CD4-positive, alpha-beta memory T cell (primary cell): ENCODE data around the gene CDH15. TPM values are rescaled to one million over a fixed set of nuclear protein-coding genes. Genes with fewer than 3 reads are reported as not detected.

Source experiments
- CTCF ChIA-PET: fragments of 350-600 bp; sonication (Branson Sonifier 250); formaldehyde crosslinking; loops from one replicate; lab custom pipeline; 2021; ENCODE audit warnings: inconsistent platforms; ENCODE audit not compliant: partially characterized antibody; lab: Charles Lee
- POLR2A ChIA-PET: fragments of 350-600 bp; sonication (Branson Sonifier 250); formaldehyde crosslinking; loops from one replicate; lab custom pipeline; 2021; ENCODE audit not compliant: partially characterized antibody; lab: Charles Lee
- DNase-seq, 5 donors: peaks; one replicate each; pipeline versions ENCODE4 v3.0.0 to v3.0.0-alpha.2; 2020 to 2022; ENCODE audit warnings: mixed read lengths in 1 of 5
- H3K27ac ChIP-seq: one replicate; pipeline ENCODE4 v1.7.0; 2013; ENCODE audit warnings: low read depth, low read length
- H3K27me3 ChIP-seq: 2 replicates; pipeline ENCODE4 v1.7.0; 2013; ENCODE audit warnings: mild to moderate bottlenecking, low read length, moderate library complexity; ENCODE audit not compliant: insufficient read depth
- H3K36me3 ChIP-seq: 2 replicates; pipeline ENCODE4 v1.7.0; 2013; ENCODE audit warnings: mild to moderate bottlenecking, low read length, moderate library complexity; ENCODE audit not compliant: insufficient read depth
- H3K4me1 ChIP-seq: 2 replicates; pipeline ENCODE4 v1.7.0; 2013; ENCODE audit warnings: mild to moderate bottlenecking, low read length, moderate library complexity; ENCODE audit not compliant: insufficient read depth
- H3K4me3 ChIP-seq, 2 donors: one replicate each; pipeline ENCODE4 v1.7.0; 2013; ENCODE audit warnings: low read length in 2 of 2, mild to moderate bottlenecking in 1 of 2
- H3K9me3 ChIP-seq, 2 donors: one replicate each; pipeline ENCODE4 v1.7.0; 2013; ENCODE audit warnings: low read length in 2 of 2, control low read depth in 1 of 2; ENCODE audit not compliant: control insufficient read depth in 1 of 2
- H3K27ac Mint-ChIP-seq, 7 donors: one replicate each; pipeline ENCODE4 v1.8.0; 2020 to 2021; ENCODE audit warnings: mixed read lengths in 7 of 7, mild to moderate bottlenecking in 6 of 7, inconsistent platforms in 3 of 7, moderate library complexity in 3 of 7
- H3K27me3 Mint-ChIP-seq, 2 donors: one replicate each; pipeline ENCODE4 v1.8.0; 2020 to 2021; ENCODE audit warnings: mixed read lengths in 2 of 2
- H3K36me3 Mint-ChIP-seq, 2 donors: one replicate each; pipeline ENCODE4 v1.8.0; 2020 to 2021; ENCODE audit warnings: mixed read lengths in 2 of 2, inconsistent platforms in 1 of 2, mild to moderate bottlenecking in 1 of 2
- H3K4me1 Mint-ChIP-seq, 4 donors: one replicate each; pipeline ENCODE4 v1.8.0; 2020 to 2021; ENCODE audit warnings: mixed read lengths in 4 of 4, mild to moderate bottlenecking in 1 of 4
- H3K4me3 Mint-ChIP-seq, 8 donors: one replicate each; pipeline ENCODE4 v1.8.0; 2020 to 2021; ENCODE audit warnings: mixed read lengths in 8 of 8, mild to moderate bottlenecking in 7 of 8, moderate library complexity in 6 of 8, inconsistent platforms in 3 of 8
- H3K9me3 Mint-ChIP-seq, 8 donors: one replicate each; pipeline ENCODE4 v1.8.0; 2020 to 2021; ENCODE audit warnings: mixed read lengths in 8 of 8, mild to moderate bottlenecking in 5 of 8, inconsistent platforms in 3 of 8, moderate library complexity in 1 of 8
- intact Hi-C: fragments of 100-400 bp; cut with micrococcal nuclease; formaldehyde crosslinking; loops from one replicate; pipeline ENCODE4 v1.15.1; 2023
- polyA plus RNA-seq, 2 donors: library from polyadenylated mRNA; unstranded; fragments of 300-500 nt; fragmentation: Illumina TruSeq; gene quantifications; one replicate each; pipeline ENCODE4 v1.2.3, GENCODE V29; 2021
- total RNA-seq, 2 experiments: library from RNA; stranded (reverse); gene quantifications; one replicate each; pipeline ENCODE4 v1.2.3, GENCODE V29; 2021

The CDH15 gene
- total and polyA plus RNA-seq, 4 experiments from 2014 or later = not detected

GRCh38 chr16:89130448-89130847 is 41.1 kb upstream of the CDH15 start:
- Histone ChIP-seq H3K4me3 (no peak overlapping the region), H3K27me3 (no peaks in the 10 kb centered on the region), H3K36me3 (peaks cover 25% of the 10 kb centered on the region), H3K9me3 (no peaks in the 10 kb centered on the region), H3K4me1 (no peaks in the 10 kb centered on the region), H3K27ac (no peak overlapping the region)
- ChIA-PET POLR2A (no interaction called here), CTCF (no interaction called here)
- DNase-seq = no peak
- Mint-ChIP-seq H3K4me3 (no peak overlapping the region), H3K4me1 (peaks cover 10 to 31% (median 20%) of the 10 kb centered on the region in 4 donors), H3K27ac (peak overlapping the region in 1 of 7 donors; percentile 68), H3K9me3 (no peaks in the 10 kb centered on the region), H3K27me3 (no peaks in the 10 kb centered on the region), H3K36me3 (peaks cover 37 to 45% of the 10 kb centered on the region in 2 donors)
- intact Hi-C loops = no loop called here

DNA sequence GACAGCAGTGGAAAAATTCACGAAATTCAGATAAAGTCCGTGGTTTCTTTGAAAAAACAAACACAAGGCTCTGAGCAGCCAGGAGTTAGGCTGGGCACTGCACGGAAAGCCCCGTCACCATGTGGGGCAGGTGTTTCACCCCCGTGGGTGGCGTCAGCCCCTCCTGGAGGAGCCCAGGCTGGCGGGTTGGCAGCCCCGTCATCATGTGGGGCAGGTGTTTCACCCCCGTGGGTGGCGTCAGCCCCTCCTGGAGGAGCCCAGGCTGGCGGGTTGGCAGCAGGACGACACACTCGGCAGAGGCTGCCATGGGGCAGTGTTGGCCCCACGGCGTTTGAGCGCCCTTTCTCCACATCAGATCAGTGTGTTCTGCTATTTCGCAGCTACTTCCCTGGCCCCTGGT is 39.8 kb upstream of the CDH15 start:
- no peak for DNase-seq
- intact Hi-C loops = no loop called here
- peaks cover 32 to 47% of the 10 kb centered on the region in 2 donors for H3K36me3 Mint-ChIP-seq

DNA sequence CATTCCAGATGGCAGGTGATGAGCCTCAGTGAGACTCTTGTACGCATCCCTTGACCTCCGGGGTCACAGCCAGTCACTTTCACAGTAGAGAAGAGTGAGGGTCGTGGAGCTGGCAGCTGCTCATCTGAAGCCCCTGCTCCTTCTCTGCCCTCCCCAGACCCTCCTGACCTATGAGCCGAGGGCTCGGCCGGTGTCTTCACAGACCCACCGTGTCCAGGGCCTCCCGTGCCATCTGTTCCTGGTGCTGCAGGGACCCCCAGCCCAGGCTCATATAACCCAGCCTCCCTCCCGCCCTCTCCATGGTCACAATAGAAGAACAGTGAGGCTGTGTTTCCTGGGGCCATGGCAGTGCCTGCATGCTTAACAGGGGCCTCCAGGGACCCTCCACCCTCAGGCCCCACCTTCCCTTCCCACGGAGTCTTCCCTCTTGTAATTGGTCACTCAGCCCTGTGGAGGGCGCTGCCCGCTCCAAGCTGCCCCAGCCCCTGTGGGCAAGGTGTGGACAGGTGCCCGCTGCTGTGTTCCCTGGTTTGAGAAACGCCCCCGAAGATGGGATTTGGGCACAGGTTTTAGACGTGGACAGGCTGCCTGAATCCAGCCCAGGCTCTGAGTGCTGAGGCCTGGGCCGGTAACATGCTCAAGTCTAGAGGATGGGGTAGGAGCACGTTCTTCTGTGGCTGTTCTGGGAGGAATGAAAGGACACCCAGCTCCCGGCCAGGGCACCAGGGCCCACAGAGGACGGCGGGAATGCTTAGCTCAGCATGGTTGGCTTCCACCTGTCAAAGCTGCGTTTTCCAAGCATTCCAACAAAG is 39.1 kb upstream of the CDH15 start:
- Histone ChIP-seq H3K27ac (no peak overlapping the region), H3K4me3 (no peak overlapping the region), H3K27me3 (no peaks in the 10 kb centered on the region), H3K4me1 (no peaks in the 10 kb centered on the region), H3K9me3 (no peaks in the 10 kb centered on the region), H3K36me3 (peaks cover 27% of the 10 kb centered on the region)
- H3K27me3 Mint-ChIP-seq = no peaks in the 10 kb centered on the region
- no peak overlapping the region for H3K4me3 Mint-ChIP-seq
- peaks cover 32 to 46% of the 10 kb centered on the region in 2 donors for H3K36me3 Mint-ChIP-seq
- H3K4me1 Mint-ChIP-seq = peaks cover 10 to 26% (median 15%) of the 10 kb centered on the region in 4 donors
- intact Hi-C loops = no loop called here
- H3K9me3 Mint-ChIP-seq = no peaks in the 10 kb centered on the region
- H3K27ac Mint-ChIP-seq = no peak overlapping the region
- no peak for DNase-seq
- ChIA-PET POLR2A (interaction anchor here (1.0 kb wide), 1 partner anchor 17 kb away, joined by 3 read pairs; no protein-coding TSS in a partner anchor), CTCF (no interaction called here)

More for the DNA sequence above, 39.8 kb upstream of the CDH15 start:
- H3K9me3 Mint-ChIP-seq = no peaks in the 10 kb centered on the region
- no peak overlapping the region for H3K4me3 Mint-ChIP-seq
- POLR2A ChIA-PET = interaction anchor here (1.0 kb wide), 1 partner anchor 16 kb away, joined by 3 read pairs; no protein-coding TSS in a partner anchor
- H3K4me1 Mint-ChIP-seq = peaks cover 10 to 26% (median 16%) of the 10 kb centered on the region in 4 donors
- H3K27me3 Mint-ChIP-seq = no peaks in the 10 kb centered on the region
- no peak overlapping the region for H3K4me3 ChIP-seq
- CTCF ChIA-PET = no interaction called here
- H3K4me1 ChIP-seq = no peaks in the 10 kb centered on the region
- peaks cover 27% of the 10 kb centered on the region for H3K36me3 ChIP-seq
- no peak overlapping the region for H3K27ac Mint-ChIP-seq
- no peak overlapping the region for H3K27ac ChIP-seq
- no peaks in the 10 kb centered on the region for H3K9me3 ChIP-seq
- H3K27me3 ChIP-seq = no peaks in the 10 kb centered on the region

GRCh38 chr16:89133457-89134127 is 38.0 kb upstream of the CDH15 start:
- no peaks in the 10 kb centered on the region for H3K9me3 ChIP-seq
- intact Hi-C loops = no loop called here
- H3K4me1 ChIP-seq = no peaks in the 10 kb centered on the region
- no peak for DNase-seq
- H3K4me1 Mint-ChIP-seq = peaks cover 7 to 21% (median 14%) of the 10 kb centered on the region in 4 donors
- no peaks in the 10 kb centered on the region for H3K27me3 Mint-ChIP-seq
- ChIA-PET CTCF (no interaction called here), POLR2A (no interaction called here)
- H3K27me3 ChIP-seq = no peaks in the 10 kb centered on the region
- no peaks in the 10 kb centered on the region for H3K9me3 Mint-ChIP-seq
- H3K27ac Mint-ChIP-seq = no peak overlapping the region
- no peak overlapping the region for H3K4me3 Mint-ChIP-seq
- peaks cover 27% of the 10 kb centered on the region for H3K36me3 ChIP-seq
- no peak overlapping the region for H3K4me3 ChIP-seq
- peaks cover 32 to 43% of the 10 kb centered on the region in 2 donors for H3K36me3 Mint-ChIP-seq
- no peak overlapping the region for H3K27ac ChIP-seq

GRCh38 chr16:89134269-89134668 is 37.3 kb upstream of the CDH15 start:
- Mint-ChIP-seq H3K27ac (peak overlapping the region in 1 of 7 donors; percentile 74), H3K36me3 (peaks cover 27 to 38% of the 10 kb centered on the region in 2 donors), H3K27me3 (no peaks in the 10 kb centered on the region), H3K9me3 (no peaks in the 10 kb centered on the region), H3K4me3 (no peak overlapping the region), H3K4me1 (peaks cover 5 to 17% (median 11%) of the 10 kb centered on the region in 4 donors)
- H3K4me1 ChIP-seq = no peaks in the 10 kb centered on the region
- ChIA-PET POLR2A (no interaction called here), CTCF (no interaction called here)
- no peaks in the 10 kb centered on the region for H3K9me3 ChIP-seq
- intact Hi-C loops = no loop called here
- no peak for DNase-seq
- peaks cover 27% of the 10 kb centered on the region for H3K36me3 ChIP-seq
- no peak overlapping the region for H3K4me3 ChIP-seq
- H3K27ac ChIP-seq = no peak overlapping the region
- H3K27me3 ChIP-seq = no peaks in the 10 kb centered on the region

- Histone ChIP-seq H3K27me3 (no peaks in the 10 kb centered on the region), H3K4me1 (no peaks in the 10 kb centered on the region), H3K27ac (no peak overlapping the region), H3K9me3 (no peaks in the 10 kb centered on the region), H3K4me3 (no peak overlapping the region), H3K36me3 (peaks cover 27% of the 10 kb centered on the region)
- H3K27ac Mint-ChIP-seq = no peak overlapping the region
- no peaks in the 10 kb centered on the region for H3K9me3 Mint-ChIP-seq
- POLR2A ChIA-PET = no interaction called here
- peaks cover 22 to 34% of the 10 kb centered on the region in 2 donors for H3K36me3 Mint-ChIP-seq
- intact Hi-C loops = no loop called here
- no peaks in the 10 kb centered on the region for H3K27me3 Mint-ChIP-seq
- no peak overlapping the region for H3K4me3 Mint-ChIP-seq
- CTCF ChIA-PET = no interaction called here
- peaks cover 4 to 13% (median 8%) of the 10 kb centered on the region in 4 donors for H3K4me1 Mint-ChIP-seq
- no peak for DNase-seq
Observed at GRCh38 chr16:89135166-89135565, 36.4 kb upstream of the CDH15 start.

GRCh38 chr16:89135971-89136765 is 35.4 kb upstream of the CDH15 start:
- Mint-ChIP-seq H3K9me3 (no peaks in the 10 kb centered on the region), H3K36me3 (peaks cover 17 to 36% of the 10 kb centered on the region in 2 donors), H3K4me1 (peaks cover 4 to 13% (median 7%) of the 10 kb centered on the region in 4 donors), H3K27me3 (no peaks in the 10 kb centered on the region), H3K27ac (peak overlapping the region in 2 of 7 donors; percentile 27 to 52), H3K4me3 (no peak overlapping the region)
- POLR2A ChIA-PET = no interaction called here
- Histone ChIP-seq H3K4me1 (no peaks in the 10 kb centered on the region), H3K27me3 (no peaks in the 10 kb centered on the region), H3K36me3 (peaks cover 26% of the 10 kb centered on the region), H3K4me3 (no peak overlapping the region), H3K9me3 (no peaks in the 10 kb centered on the region), H3K27ac (no peak overlapping the region)
- intact Hi-C loops = no loop called here
- DNase-seq = no peak
- CTCF ChIA-PET = no interaction called here
